ENCODE data around the gene TMEM237.

The TMEM237 gene

GRCh38 chr2:201674794-201675193 lies 31.5 kb upstream of the TMEM237 start:
- TF ChIP-seq SIN3A (IDR thresholded peaks at IDR 0.05; ENCODE audit: borderline replicate concordance, insufficient read depth, low read length) (no peak), FOXP2 (optimal IDR thresholded peaks at IDR 0.05; ENCODE audit: borderline replicate concordance, extremely low read depth, extremely low read length, insufficient read depth) (no peak), POLR2AphosphoS5 (IDR thresholded peaks at IDR 0.05; ENCODE audit: low read depth, low read length) (no peak), TAF1 (IDR thresholded peaks at IDR 0.05; ENCODE audit: borderline replicate concordance, insufficient read depth, low read length) (no peak)
- TF ChIP-seq, protein P1, sequence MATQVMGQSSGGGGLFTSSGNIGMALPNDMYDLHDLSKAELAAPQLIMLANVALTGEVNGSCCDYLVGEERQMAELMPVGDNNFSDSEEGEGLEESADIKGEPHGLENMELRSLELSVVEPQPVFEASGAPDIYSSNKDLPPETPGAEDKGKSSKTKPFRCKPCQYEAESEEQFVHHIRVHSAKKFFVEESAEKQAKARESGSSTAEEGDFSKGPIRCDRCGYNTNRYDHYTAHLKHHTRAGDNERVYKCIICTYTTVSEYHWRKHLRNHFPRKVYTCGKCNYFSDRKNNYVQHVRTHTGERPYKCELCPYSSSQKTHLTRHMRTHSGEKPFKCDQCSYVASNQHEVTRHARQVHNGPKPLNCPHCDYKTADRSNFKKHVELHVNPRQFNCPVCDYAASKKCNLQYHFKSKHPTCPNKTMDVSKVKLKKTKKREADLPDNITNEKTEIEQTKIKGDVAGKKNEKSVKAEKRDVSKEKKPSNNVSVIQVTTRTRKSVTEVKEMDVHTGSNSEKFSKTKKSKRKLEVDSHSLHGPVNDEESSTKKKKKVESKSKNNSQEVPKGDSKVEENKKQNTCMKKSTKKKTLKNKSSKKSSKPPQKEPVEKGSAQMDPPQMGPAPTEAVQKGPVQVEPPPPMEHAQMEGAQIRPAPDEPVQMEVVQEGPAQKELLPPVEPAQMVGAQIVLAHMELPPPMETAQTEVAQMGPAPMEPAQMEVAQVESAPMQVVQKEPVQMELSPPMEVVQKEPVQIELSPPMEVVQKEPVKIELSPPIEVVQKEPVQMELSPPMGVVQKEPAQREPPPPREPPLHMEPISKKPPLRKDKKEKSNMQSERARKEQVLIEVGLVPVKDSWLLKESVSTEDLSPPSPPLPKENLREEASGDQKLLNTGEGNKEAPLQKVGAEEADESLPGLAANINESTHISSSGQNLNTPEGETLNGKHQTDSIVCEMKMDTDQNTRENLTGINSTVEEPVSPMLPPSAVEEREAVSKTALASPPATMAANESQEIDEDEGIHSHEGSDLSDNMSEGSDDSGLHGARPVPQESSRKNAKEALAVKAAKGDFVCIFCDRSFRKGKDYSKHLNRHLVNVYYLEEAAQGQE (IDR thresholded peaks at IDR 0.05; ENCODE audit: insufficient read depth in 1 of 2, low read depth in 2 of 2, low read length in 2 of 2), result no peak

GRCh38 chr2:201674298-201674697 lies 31.0 kb upstream of the TMEM237 start:
- TF ChIP-seq, protein P1 (IDR thresholded peaks at IDR 0.05; ENCODE audit: insufficient read depth in 1 of 2, low read depth in 2 of 2, low read length in 2 of 2), result no peak
- TF ChIP-seq POLR2AphosphoS5 (IDR thresholded peaks at IDR 0.05; ENCODE audit: low read depth, low read length) (no peak), SIN3A (IDR thresholded peaks at IDR 0.05; ENCODE audit: borderline replicate concordance, insufficient read depth, low read length) (no peak), TAF1 (IDR thresholded peaks at IDR 0.05; ENCODE audit: borderline replicate concordance, insufficient read depth, low read length) (no peak), FOXP2 (optimal IDR thresholded peaks at IDR 0.05; ENCODE audit: borderline replicate concordance, extremely low read depth, extremely low read length, insufficient read depth) (no peak)

DNA sequence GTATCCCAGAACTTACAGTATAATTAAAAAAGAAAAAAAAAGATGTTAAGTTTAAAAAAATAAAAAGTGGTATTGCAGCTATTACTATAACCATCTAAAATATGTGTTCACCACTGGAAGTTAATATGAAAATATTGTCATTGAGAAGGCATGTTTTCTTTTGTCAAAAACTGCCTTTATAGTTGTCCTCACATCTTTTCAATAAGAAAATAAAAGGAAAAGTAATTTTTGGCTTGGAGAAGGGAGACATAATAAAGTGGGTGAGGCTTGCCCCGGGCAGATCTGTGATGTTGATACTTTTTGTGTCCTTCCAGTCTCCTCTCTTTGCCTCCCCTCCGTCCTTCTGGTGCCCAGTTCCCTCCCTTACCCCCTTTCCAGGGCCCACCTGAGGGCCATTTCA lies 30.2 kb upstream of the TMEM237 start:
- TF ChIP-seq POLR2AphosphoS5 (IDR thresholded peaks at IDR 0.05; ENCODE audit: low read depth, low read length), result no peak
- TF ChIP-seq TAF1 (IDR thresholded peaks at IDR 0.05; ENCODE audit: borderline replicate concordance, insufficient read depth, low read length), result no peak
- TF ChIP-seq FOXP2 (optimal IDR thresholded peaks at IDR 0.05; ENCODE audit: borderline replicate concordance, extremely low read depth, extremely low read length, insufficient read depth), result no peak
- TF ChIP-seq, protein P1 (IDR thresholded peaks at IDR 0.05; ENCODE audit: insufficient read depth in 1 of 2, low read depth in 2 of 2, low read length in 2 of 2), result no peak
- TF ChIP-seq SIN3A (IDR thresholded peaks at IDR 0.05; ENCODE audit: borderline replicate concordance, insufficient read depth, low read length), result no peak

GRCh38 chr2:201669865-201670264 lies 26.6 kb upstream of the TMEM237 start:
- TF ChIP-seq, protein P1 (IDR thresholded peaks at IDR 0.05; ENCODE audit: insufficient read depth in 1 of 2, low read depth in 2 of 2, low read length in 2 of 2), result no peak
- no peak for TF ChIP-seq POLR2AphosphoS5 (IDR thresholded peaks at IDR 0.05; ENCODE audit: low read depth, low read length)
- no peak for TF ChIP-seq SIN3A (IDR thresholded peaks at IDR 0.05; ENCODE audit: borderline replicate concordance, insufficient read depth, low read length)
- no peak for TF ChIP-seq FOXP2 (optimal IDR thresholded peaks at IDR 0.05; ENCODE audit: borderline replicate concordance, extremely low read depth, extremely low read length, insufficient read depth)
- TF ChIP-seq TAF1 (IDR thresholded peaks at IDR 0.05; ENCODE audit: borderline replicate concordance, insufficient read depth, low read length), result no peak

DNA sequence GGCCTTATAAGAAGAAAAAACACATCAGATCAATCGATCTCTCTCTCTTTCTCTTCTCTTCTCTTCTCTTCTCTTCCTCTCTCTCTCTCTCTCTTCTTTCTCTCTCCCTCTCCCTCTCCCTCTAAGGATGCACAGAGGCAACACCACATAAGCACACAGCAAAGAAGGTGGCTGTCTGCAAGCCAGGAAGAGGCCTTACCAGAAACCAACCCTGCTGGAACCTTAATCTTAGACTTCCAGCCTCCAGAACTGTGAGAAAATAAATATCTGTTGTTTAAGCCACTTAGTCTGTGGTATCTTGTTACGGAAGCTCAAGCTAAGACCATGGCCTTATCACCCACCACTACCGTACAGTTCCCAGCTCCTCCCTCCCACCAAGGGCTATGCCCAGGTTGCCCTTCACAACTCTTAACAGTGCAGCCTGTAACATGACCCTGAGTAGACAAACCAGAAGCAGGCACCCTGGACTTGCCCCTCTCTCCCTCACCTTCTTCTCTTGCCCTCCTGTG lies 25.2 kb upstream of the TMEM237 start:
- TF ChIP-seq FOXP2 (optimal IDR thresholded peaks at IDR 0.05; ENCODE audit: borderline replicate concordance, extremely low read depth, extremely low read length, insufficient read depth), result no peak
